DND-41 (cell line): ENCODE results near the gene CBY2.
"Not testable (repeated sequence)": the region's sequence is repeated elsewhere in the genome, so short reads cannot be mapped to it uniquely, and the experiment has no call there.

Experiments
- CTCF ChIP-seq: IDR thresholded peaks from 2 replicates; pipeline ENCODE4 v1.5.1; 2012; ENCODE audit warnings: borderline replicate concordance, low read length, moderate library complexity, mild to moderate bottlenecking; ENCODE audit not compliant: poor library complexity, severe bottlenecking; ENCODE audit errors: extremely low read depth
- EZH2 ChIP-seq: IDR thresholded peaks from 3 replicates; pipeline ENCODE4 v1.6.1; 2012; ENCODE audit warnings: borderline replicate concordance, low read depth, mild to moderate bottlenecking, moderate library complexity, low read length, inconsistent platforms; ENCODE audit not compliant: severe bottlenecking

DNA sequence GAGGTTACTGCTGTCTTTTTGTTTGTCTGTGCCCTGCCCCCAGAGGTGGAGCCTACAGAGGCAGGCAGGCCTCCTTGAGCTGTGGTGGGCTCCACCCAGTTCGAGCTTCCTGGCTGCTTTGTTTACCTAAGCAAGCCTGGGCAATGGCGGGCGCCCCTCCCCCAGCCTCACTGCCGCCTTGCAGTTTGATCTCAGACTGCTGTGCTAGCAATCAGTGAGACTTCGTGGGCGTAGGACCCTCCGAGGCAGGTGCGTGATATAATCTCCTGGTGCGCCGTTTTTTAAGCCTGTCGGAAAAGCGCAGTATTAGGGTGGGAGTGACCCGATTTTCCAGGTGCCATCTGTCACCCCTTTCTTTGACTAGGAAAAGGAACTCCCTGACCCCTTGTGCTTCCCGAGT, 32.5 kb upstream of the CBY2 start:
- TF ChIP-seq CTCF, EZH2: not testable (repeated sequence)
